GM23248 (cell line): ENCODE data around the gene TFB1M.

Experiments
- EZH2 ChIP-seq: fragments of 200-600 bp; sonication (generic); IDR thresholded peaks from 2 replicates; pipeline ENCODE4 v1.6.1; 2018; ENCODE audit warnings: antibody characterized with exemption, mild to moderate bottlenecking; ENCODE audit not compliant: insufficient read depth, poor library complexity, severe bottlenecking
- EZH2phosphoT487 ChIP-seq: fragments of 200-600 bp; sonication (generic); IDR thresholded peaks from 2 replicates; pipeline ENCODE4 v1.6.1; 2018; ENCODE audit warnings: antibody characterized with exemption, moderate library complexity, mild to moderate bottlenecking, low read depth; ENCODE audit not compliant: insufficient read depth

GRCh38 chr6:155259204-155259603 lies 55.1 kb downstream of the TFB1M start:
- TF ChIP-seq EZH2 (no peak), EZH2phosphoT487 (no peak)
